ENCODE measurements around the gene GULP1.

DNA sequence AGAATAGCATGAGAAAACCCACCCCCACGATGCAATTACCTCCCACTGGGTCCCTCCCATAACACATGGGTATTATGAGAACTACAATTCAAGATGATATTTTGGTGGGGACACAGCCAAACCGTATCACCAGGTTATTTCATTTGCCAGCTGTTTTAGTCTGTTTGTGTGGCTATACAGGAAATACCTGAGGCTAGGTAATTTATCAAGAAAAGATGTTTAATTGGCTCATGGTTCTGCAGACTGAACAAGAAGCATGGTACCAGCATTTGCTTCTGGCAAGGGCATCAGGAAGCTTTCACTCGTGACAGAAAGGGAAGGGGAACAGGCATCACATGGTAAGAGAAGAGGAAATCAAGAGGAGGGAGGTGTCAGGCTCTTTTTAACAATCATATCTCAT lies 329.2 kb downstream of the GULP1 start:
- TF ChIP-seq POLR2AphosphoS5 (IDR thresholded peaks at IDR 0.05) (no peak), POLR2A (IDR thresholded peaks at IDR 0.05; ENCODE audit: low read depth) (no peak)
- TF ChIP-seq, protein P1, sequence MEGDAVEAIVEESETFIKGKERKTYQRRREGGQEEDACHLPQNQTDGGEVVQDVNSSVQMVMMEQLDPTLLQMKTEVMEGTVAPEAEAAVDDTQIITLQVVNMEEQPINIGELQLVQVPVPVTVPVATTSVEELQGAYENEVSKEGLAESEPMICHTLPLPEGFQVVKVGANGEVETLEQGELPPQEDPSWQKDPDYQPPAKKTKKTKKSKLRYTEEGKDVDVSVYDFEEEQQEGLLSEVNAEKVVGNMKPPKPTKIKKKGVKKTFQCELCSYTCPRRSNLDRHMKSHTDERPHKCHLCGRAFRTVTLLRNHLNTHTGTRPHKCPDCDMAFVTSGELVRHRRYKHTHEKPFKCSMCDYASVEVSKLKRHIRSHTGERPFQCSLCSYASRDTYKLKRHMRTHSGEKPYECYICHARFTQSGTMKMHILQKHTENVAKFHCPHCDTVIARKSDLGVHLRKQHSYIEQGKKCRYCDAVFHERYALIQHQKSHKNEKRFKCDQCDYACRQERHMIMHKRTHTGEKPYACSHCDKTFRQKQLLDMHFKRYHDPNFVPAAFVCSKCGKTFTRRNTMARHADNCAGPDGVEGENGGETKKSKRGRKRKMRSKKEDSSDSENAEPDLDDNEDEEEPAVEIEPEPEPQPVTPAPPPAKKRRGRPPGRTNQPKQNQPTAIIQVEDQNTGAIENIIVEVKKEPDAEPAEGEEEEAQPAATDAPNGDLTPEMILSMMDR (IDR thresholded peaks at IDR 0.05) = no peak
